Neural crest cell (in vitro differentiated cells): ENCODE results near the gene ADGRA1. TPM values are rescaled to one million over a fixed set of nuclear protein-coding genes. Genes with fewer than 3 reads are reported as not detected.
"Not testable (repeated sequence)": the region's sequence is repeated elsewhere in the genome, so short reads cannot be mapped to it uniquely, and the experiment has no call there.

Experiments
- DNase-seq: peaks from one replicate; pipeline ENCODE4 v3.0.0; 2021; ENCODE audit warnings: low read depth, mixed read lengths, low spot score
- H3K27ac Mint-ChIP-seq: one replicate; pipeline ENCODE4 v1.8.0; 2021; ENCODE audit warnings: mild to moderate bottlenecking, mixed read lengths; ENCODE audit not compliant: unreplicated experiment
- H3K27me3 Mint-ChIP-seq: 2 replicates; pipeline ENCODE4 v1.8.0; 2021; ENCODE audit warnings: low read depth, mild to moderate bottlenecking, mixed read lengths
- H3K36me3 Mint-ChIP-seq: 2 replicates; pipeline ENCODE4 v1.8.0; 2021; ENCODE audit warnings: low read depth, mild to moderate bottlenecking, mixed read lengths
- H3K4me1 Mint-ChIP-seq: 2 replicates; pipeline ENCODE4 v1.8.0; 2021; ENCODE audit warnings: mixed read lengths
- H3K4me3 Mint-ChIP-seq: one replicate; pipeline ENCODE4 v1.8.0; 2021; ENCODE audit warnings: mild to moderate bottlenecking, mixed read lengths
- H3K9me3 Mint-ChIP-seq: 2 replicates; pipeline ENCODE4 v1.8.0; 2021; ENCODE audit warnings: mixed read lengths
- total RNA-seq: library from RNA; stranded (reverse); gene quantifications from 2 replicates; pipeline ENCODE4 v1.2.1, GENCODE V29; 2021
- TF ChIP-seq, protein P1 (sequence below): fragments of 200-600 bp; sonication (generic); conservative IDR thresholded peaks from 2 replicates; pipeline ENCODE4 v1.5.0; 2021; ENCODE audit warnings: antibody characterized with exemption, mild to moderate bottlenecking

Gene ADGRA1
- total RNA-seq, 1 donor from 2014 or later = 0.33 TPM

DNA sequence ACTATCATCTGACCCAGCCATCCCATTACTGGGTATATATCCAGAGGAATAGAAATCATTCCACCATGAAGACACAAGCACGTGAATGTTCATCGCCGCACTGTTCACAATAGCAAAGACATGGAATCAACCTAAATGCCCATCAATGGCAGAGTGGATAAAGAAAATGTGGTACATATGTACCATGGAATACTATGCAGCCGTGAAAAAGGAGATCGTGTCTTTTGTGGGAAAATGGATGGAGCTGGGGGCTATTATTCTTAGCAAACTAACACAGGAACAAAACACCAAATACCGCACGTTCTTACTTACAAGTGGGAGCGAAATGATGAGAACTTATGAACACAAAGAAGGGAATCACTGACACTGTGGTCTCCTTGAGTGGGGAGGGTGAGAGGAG lies 62.5 kb downstream of the ADGRA1 start:
- TF ChIP-seq, protein P1, sequence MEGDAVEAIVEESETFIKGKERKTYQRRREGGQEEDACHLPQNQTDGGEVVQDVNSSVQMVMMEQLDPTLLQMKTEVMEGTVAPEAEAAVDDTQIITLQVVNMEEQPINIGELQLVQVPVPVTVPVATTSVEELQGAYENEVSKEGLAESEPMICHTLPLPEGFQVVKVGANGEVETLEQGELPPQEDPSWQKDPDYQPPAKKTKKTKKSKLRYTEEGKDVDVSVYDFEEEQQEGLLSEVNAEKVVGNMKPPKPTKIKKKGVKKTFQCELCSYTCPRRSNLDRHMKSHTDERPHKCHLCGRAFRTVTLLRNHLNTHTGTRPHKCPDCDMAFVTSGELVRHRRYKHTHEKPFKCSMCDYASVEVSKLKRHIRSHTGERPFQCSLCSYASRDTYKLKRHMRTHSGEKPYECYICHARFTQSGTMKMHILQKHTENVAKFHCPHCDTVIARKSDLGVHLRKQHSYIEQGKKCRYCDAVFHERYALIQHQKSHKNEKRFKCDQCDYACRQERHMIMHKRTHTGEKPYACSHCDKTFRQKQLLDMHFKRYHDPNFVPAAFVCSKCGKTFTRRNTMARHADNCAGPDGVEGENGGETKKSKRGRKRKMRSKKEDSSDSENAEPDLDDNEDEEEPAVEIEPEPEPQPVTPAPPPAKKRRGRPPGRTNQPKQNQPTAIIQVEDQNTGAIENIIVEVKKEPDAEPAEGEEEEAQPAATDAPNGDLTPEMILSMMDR = no peak
- Mint-ChIP-seq H3K27me3 (peaks cover 66% of the 10 kb centered on the region), H3K27ac (no peak overlapping the region), H3K4me3 (no peak overlapping the region), H3K4me1 (peaks cover 16% of the 10 kb centered on the region), H3K9me3 (peaks cover 16% of the 10 kb centered on the region), H3K36me3 (peaks cover 4% of the 10 kb centered on the region)
- DNase-seq = no peak

DNA sequence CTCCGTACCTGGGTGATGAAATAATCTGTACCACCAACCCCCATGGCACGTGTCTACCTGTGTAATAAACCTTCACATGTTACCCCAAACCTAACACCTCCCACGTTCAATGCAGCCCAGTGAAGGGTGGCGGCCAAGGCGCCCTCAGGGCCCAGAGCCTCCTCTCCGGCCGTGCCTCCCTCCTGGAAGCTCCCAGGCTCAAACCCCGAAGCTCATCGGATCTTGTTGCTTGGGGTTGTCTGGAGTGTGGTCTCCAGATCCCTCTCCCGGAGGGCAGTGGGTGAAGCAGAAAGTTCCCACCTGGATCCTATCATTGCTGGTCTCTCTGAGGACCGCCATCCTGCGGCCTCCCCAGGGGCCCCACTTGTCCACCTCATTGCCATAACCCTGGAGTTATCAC lies 62.9 kb downstream of the ADGRA1 start:
- H3K27me3 Mint-ChIP-seq = peaks cover 67% of the 10 kb centered on the region
- TF ChIP-seq, protein P1 = no peak
- peaks cover 16% of the 10 kb centered on the region for H3K4me1 Mint-ChIP-seq
- no peak overlapping the region for H3K27ac Mint-ChIP-seq
- DNase-seq = no peak
- H3K36me3 Mint-ChIP-seq = peaks cover 4% of the 10 kb centered on the region
- H3K9me3 Mint-ChIP-seq = peaks cover 16% of the 10 kb centered on the region
- H3K4me3 Mint-ChIP-seq = no peak overlapping the region

DNA sequence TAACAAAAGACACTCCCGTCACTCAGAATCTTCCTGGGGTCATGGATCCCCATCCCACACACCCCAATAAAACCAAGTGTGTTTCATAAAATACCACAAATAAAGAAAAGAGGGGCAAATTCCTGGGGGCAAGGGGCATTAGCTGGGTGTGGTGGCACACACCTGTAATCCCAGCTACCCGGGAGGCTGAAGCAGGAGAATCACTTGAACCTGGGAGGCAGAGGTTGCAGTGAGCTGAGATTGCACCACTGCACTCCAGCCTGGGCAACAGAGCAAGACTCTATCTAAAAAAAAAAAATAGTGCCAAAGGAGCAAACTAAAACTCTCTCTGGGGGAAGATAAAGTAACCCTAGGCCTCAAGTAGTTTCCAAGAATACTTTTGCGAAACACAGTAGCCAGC lies 63.3 kb downstream of the ADGRA1 start:
- Mint-ChIP-seq H3K9me3 (peaks cover 16% of the 10 kb centered on the region), H3K4me1 (peaks cover 16% of the 10 kb centered on the region), H3K27me3 (peaks cover 67% of the 10 kb centered on the region), H3K27ac (peak overlapping the region; percentile 7)
- not testable (repeated sequence) for H3K36me3 Mint-ChIP-seq, DNase-seq, H3K4me3 Mint-ChIP-seq

DNA sequence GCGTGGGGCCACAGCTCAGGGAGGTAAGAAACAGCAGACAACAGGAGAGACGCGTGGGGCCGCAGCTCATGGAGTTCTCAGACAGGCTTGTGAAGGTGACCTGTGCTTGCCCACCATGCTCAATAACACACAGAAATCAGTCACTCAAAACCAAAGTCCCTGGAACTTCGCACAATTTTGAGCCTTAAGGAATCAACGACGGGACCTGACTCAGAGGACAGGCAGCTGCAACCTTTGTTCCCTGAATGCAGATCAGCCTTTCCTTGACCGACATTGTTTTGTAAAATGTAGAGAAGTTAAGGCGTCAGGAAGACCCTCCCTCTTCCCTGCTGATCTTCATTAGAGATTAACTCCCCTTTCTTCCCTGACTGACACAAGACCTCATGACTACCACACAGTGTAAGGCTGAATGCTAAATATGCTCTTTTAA lies 63.8 kb downstream of the ADGRA1 start:
- DNase-seq = no peak
- peaks cover 15% of the 10 kb centered on the region for H3K9me3 Mint-ChIP-seq
- peaks cover 63% of the 10 kb centered on the region for H3K27me3 Mint-ChIP-seq
- H3K27ac Mint-ChIP-seq = peak overlapping the region; percentile 7
- H3K4me3 Mint-ChIP-seq = no peak overlapping the region
- TF ChIP-seq, protein P1 = no peak
- H3K36me3 Mint-ChIP-seq = peaks cover 4% of the 10 kb centered on the region
- H3K4me1 Mint-ChIP-seq = peaks cover 16% of the 10 kb centered on the region

DNA sequence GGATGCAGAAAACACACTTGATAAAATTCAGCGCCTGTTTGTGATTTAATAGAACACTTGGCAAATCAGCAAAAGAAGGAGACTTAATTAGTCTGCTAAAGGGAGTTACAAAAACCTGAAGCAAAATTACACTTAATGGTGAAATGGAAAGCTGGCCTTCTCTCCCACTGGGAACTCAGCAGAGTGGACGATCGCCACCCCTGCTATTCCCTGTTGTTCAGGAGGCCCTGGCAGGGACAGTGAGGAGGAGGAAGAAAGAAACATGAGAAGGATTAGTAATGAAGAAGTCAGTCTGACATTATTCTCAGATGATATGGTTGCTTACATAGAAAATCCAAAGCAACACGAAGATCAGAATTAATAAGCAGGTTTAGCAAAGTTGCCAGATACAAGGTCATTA lies 66.7 kb downstream of the ADGRA1 start:
- no peaks in the 10 kb centered on the region for H3K9me3 Mint-ChIP-seq
- TF ChIP-seq, protein P1 = no peak
- H3K36me3 Mint-ChIP-seq = no peaks in the 10 kb centered on the region
- H3K4me1 Mint-ChIP-seq = peaks cover 16% of the 10 kb centered on the region
- no peak overlapping the region for H3K4me3 Mint-ChIP-seq
- H3K27me3 Mint-ChIP-seq = peaks cover 49% of the 10 kb centered on the region
- H3K27ac Mint-ChIP-seq = no peak overlapping the region
- DNase-seq = no peak

DNA sequence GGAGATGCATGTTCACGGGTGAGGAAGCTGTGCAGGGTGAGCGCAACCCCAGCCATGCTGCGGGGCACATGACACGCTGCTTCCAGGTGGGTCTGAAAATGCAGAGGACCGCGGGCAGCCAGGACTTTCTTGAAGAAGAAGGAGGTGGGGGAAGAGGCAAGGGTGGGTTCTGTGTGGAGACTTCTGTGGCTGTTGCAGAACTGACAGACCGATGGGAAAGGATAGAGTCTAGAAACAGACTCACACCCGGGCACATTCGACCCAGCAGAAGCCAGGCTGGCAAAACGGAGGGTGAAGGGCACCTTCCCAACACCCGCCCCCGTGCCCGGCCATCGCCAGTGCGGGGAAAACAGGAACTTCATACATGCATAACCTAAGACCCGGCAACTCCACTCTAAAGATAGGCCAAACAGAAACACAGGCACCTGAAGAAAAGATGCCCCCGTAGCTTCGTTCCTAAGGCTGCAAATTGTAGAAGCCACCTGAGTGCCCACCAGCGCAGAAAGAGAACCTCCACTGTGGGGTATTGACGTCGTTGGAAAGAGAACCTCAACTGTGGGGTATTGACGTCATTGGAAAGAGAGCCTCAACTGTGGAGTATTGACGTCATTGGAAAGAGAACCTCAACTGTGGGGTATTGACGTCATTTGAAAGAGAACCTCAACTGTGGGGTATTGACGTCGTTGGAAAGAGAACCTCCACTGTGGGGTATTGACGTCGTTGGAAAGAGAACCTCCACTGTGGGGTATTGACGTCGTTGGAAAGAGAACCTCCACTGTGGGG lies 67.5 kb downstream of the ADGRA1 start:
- H3K4me1 Mint-ChIP-seq = peaks cover 16% of the 10 kb centered on the region
- H3K36me3 Mint-ChIP-seq = no peaks in the 10 kb centered on the region
- H3K4me3 Mint-ChIP-seq = no peak overlapping the region
- TF ChIP-seq, protein P1 = no peak
- no peak overlapping the region for H3K27ac Mint-ChIP-seq
- DNase-seq = no peak
- H3K9me3 Mint-ChIP-seq = no peaks in the 10 kb centered on the region
- H3K27me3 Mint-ChIP-seq = peaks cover 42% of the 10 kb centered on the region
